Stomach (tissue), 4 donors: ENCODE data around the gene FBXL4.

Experiments
- EP300 ChIP-seq: sonication (generic); formaldehyde crosslinking; IDR thresholded peaks from one replicate; pipeline ENCODE4 v1.6.1; 2017; ENCODE audit warnings: antibody characterized with exemption
- TF ChIP-seq, protein P1 (sequence below), 7 experiments: fragments of 450-650 bp in 4 of 7; fragments of 200-600 bp in 3 of 7; sonication (generic) in 3 of 7; IDR thresholded peaks; one replicate each; pipeline ENCODE4 v1.5.1; 2016 to 2019; ENCODE audit warnings: antibody characterized with exemption in 7 of 7, control low read depth in 2 of 7, mild to moderate bottlenecking in 1 of 7

DNA sequence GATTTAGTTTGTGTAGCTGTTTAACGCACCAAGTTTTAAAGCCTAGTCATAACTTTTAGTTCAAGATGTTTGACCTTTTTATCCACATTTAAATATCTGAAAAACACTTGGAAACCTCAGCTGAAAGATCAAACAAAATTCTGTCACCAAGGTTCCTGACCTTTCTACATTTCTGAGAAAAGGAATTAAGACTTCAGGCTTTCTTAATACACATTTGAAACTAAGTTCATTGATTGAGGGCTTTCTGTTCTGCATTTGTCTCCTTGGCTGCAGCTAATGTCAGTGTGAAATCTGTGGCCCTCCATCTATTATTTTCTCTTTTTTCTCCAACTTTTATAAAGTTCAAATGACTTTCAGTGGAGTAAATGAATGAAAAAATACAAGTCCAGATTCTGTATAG, 22.7 kb upstream of the FBXL4 start:
- TF ChIP-seq, protein P1, sequence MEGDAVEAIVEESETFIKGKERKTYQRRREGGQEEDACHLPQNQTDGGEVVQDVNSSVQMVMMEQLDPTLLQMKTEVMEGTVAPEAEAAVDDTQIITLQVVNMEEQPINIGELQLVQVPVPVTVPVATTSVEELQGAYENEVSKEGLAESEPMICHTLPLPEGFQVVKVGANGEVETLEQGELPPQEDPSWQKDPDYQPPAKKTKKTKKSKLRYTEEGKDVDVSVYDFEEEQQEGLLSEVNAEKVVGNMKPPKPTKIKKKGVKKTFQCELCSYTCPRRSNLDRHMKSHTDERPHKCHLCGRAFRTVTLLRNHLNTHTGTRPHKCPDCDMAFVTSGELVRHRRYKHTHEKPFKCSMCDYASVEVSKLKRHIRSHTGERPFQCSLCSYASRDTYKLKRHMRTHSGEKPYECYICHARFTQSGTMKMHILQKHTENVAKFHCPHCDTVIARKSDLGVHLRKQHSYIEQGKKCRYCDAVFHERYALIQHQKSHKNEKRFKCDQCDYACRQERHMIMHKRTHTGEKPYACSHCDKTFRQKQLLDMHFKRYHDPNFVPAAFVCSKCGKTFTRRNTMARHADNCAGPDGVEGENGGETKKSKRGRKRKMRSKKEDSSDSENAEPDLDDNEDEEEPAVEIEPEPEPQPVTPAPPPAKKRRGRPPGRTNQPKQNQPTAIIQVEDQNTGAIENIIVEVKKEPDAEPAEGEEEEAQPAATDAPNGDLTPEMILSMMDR (IDR thresholded peaks at IDR 0.05) = no peak
- TF ChIP-seq EP300 = no peak
